A673 (cell line): ENCODE results near the gene FOXC1.

Experiments used
- EZH2 ChIP-seq: fragments of 200-600 bp; sonication (generic); IDR thresholded peaks from 2 replicates; pipeline ENCODE4 v1.6.1; 2017; ENCODE audit warnings: borderline replicate concordance, low read depth, mild to moderate bottlenecking, mixed read lengths, antibody characterized with exemption, low read length; ENCODE audit not compliant: poor library complexity, severe bottlenecking
- TF ChIP-seq, protein P1 (sequence below): fragments of 300-800, 200-600 bp; sonication (generic); conservative IDR thresholded peaks from 2 replicates; pipeline ENCODE4 v1.5.1; 2017; ENCODE audit warnings: low read depth, mild to moderate bottlenecking, antibody characterized with exemption, low read length, moderate library complexity, mixed read lengths

DNA sequence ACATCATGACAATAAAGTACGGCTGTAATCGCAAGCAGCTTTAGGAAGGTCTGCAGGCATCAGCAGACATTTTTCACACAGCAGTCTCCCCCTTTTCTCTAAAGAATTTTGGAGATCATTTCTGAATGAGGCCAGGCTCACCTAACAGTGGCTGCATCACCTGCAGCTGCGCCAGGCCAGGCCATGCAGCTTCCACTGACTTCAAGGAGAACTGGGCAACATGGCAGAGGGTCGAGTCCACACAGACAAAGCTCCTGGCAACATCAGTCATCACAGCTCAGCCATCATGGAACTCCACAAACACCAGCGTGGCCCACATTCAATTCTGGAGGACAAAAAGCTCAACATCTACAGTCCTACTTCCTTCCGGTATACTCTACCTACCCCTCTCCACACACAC lies 17.8 kb upstream of the FOXC1 start:
- TF ChIP-seq, protein P1, sequence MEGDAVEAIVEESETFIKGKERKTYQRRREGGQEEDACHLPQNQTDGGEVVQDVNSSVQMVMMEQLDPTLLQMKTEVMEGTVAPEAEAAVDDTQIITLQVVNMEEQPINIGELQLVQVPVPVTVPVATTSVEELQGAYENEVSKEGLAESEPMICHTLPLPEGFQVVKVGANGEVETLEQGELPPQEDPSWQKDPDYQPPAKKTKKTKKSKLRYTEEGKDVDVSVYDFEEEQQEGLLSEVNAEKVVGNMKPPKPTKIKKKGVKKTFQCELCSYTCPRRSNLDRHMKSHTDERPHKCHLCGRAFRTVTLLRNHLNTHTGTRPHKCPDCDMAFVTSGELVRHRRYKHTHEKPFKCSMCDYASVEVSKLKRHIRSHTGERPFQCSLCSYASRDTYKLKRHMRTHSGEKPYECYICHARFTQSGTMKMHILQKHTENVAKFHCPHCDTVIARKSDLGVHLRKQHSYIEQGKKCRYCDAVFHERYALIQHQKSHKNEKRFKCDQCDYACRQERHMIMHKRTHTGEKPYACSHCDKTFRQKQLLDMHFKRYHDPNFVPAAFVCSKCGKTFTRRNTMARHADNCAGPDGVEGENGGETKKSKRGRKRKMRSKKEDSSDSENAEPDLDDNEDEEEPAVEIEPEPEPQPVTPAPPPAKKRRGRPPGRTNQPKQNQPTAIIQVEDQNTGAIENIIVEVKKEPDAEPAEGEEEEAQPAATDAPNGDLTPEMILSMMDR: no peak
- TF ChIP-seq EZH2: no peak
